H7 (cell line): ENCODE data around the gene STH. TPM values are rescaled to one million over a fixed set of nuclear protein-coding genes. Genes with fewer than 3 reads are reported as not detected.
A peak's percentile ranks its signal among the peaks of the same experiment; 100 is the strongest.

Experiments
- DNase-seq: peaks from one replicate; pipeline ENCODE4 v3.0.0; 2012
- H3K27me3 ChIP-seq: 2 replicates; pipeline ENCODE4 v1.6.0; 2011; ENCODE audit warnings: mild to moderate bottlenecking, low read length; ENCODE audit not compliant: control insufficient read depth, insufficient read depth
- H3K36me3 ChIP-seq: replicated peaks from 2 replicates; pipeline ENCODE4 v1.5.1; 2011; ENCODE audit warnings: low read length; ENCODE audit not compliant: control insufficient read depth, insufficient read depth
- H3K4me3 ChIP-seq: 2 replicates; pipeline ENCODE4 v1.5.1; 2011; ENCODE audit warnings: low read depth, mild to moderate bottlenecking, control low read depth, low read length, moderate library complexity; ENCODE audit not compliant: insufficient read depth
- total RNA-seq: library from RNA; depleted of rRNA; stranded (reverse); fragments of >200 nt; shearing (Covaris generic); gene quantifications from 2 replicates; pipeline ENCODE4 v1.2.3, GENCODE V29; 2014

STH gene
- total RNA-seq, 1 experiment from 2014 or later = not detected

- no peak for DNase-seq
- peaks cover 23% of the 10 kb centered on the region for H3K36me3 ChIP-seq
- H3K4me3 ChIP-seq = no peak overlapping the region
- no peaks in the 10 kb centered on the region for H3K27me3 ChIP-seq
Observed at GRCh38 chr17:46027976-46028325, 28.9 kb downstream of the STH start.

GRCh38 chr17:46028374-46028773 is 29.3 kb downstream of the STH start:
- no peak for DNase-seq
- no peak overlapping the region for H3K4me3 ChIP-seq
- H3K27me3 ChIP-seq = no peaks in the 10 kb centered on the region
- peaks cover 28% of the 10 kb centered on the region for H3K36me3 ChIP-seq

GRCh38 chr17:46028981-46029565 is 30.0 kb downstream of the STH start:
- DNase-seq = no peak
- Histone ChIP-seq H3K27me3 (no peaks in the 10 kb centered on the region), H3K36me3 (peaks cover 34% of the 10 kb centered on the region), H3K4me3 (no peak overlapping the region)

GRCh38 chr17:46029627-46030026 is 30.6 kb downstream of the STH start:
- Histone ChIP-seq H3K27me3 (no peaks in the 10 kb centered on the region), H3K36me3 (peaks cover 39% of the 10 kb centered on the region), H3K4me3 (no peak overlapping the region)
- DNase-seq = no peak

- no peaks in the 10 kb centered on the region for H3K27me3 ChIP-seq
- H3K4me3 ChIP-seq = no peak overlapping the region
- H3K36me3 ChIP-seq = peaks cover 48% of the 10 kb centered on the region
- no peak for DNase-seq
Observed at GRCh38 chr17:46030752-46031151, 31.7 kb downstream of the STH start.

GRCh38 chr17:46031440-46031839 is 32.4 kb downstream of the STH start:
- H3K27me3 ChIP-seq = no peaks in the 10 kb centered on the region
- no peak overlapping the region for H3K4me3 ChIP-seq
- no peak for DNase-seq
- peaks cover 46% of the 10 kb centered on the region for H3K36me3 ChIP-seq

- Histone ChIP-seq H3K27me3 (no peaks in the 10 kb centered on the region), H3K4me3 (no peak overlapping the region), H3K36me3 (peaks cover 49% of the 10 kb centered on the region)
- no peak for DNase-seq
Observed at GRCh38 chr17:46031920-46032319, 32.9 kb downstream of the STH start.

- DNase-seq = no peak
- H3K27me3 ChIP-seq = no peaks in the 10 kb centered on the region
- H3K36me3 ChIP-seq = peaks cover 56% of the 10 kb centered on the region
- no peak overlapping the region for H3K4me3 ChIP-seq
Observed at GRCh38 chr17:46032909-46033308, 33.9 kb downstream of the STH start.

GRCh38 chr17:46033392-46033791 is 34.3 kb downstream of the STH start:
- Histone ChIP-seq H3K36me3 (peaks cover 60% of the 10 kb centered on the region), H3K4me3 (no peak overlapping the region), H3K27me3 (no peaks in the 10 kb centered on the region)
- DNase-seq = no peak

- peak; percentile 32 for DNase-seq
- no peak overlapping the region for H3K4me3 ChIP-seq
- H3K36me3 ChIP-seq = peaks cover 73% of the 10 kb centered on the region
- H3K27me3 ChIP-seq = no peaks in the 10 kb centered on the region
Observed at GRCh38 chr17:46035112-46035818, 36.2 kb downstream of the STH start.

- Histone ChIP-seq H3K4me3 (no peak overlapping the region), H3K36me3 (peaks cover 71% of the 10 kb centered on the region)
Observed at GRCh38 chr17:46036491-46036890, 37.4 kb downstream of the STH start.

GRCh38 chr17:46037722-46038255 is 38.7 kb downstream of the STH start:
- H3K36me3 ChIP-seq = peaks cover 63% of the 10 kb centered on the region
- H3K4me3 ChIP-seq = no peak overlapping the region
- DNase-seq = no peak
- no peaks in the 10 kb centered on the region for H3K27me3 ChIP-seq

More at GRCh38 chr17:46036491-46036890, 37.4 kb downstream of the STH start:
- DNase-seq = no peak
- H3K27me3 ChIP-seq = no peaks in the 10 kb centered on the region

- H3K36me3 ChIP-seq = peaks cover 59% of the 10 kb centered on the region
- no peak for DNase-seq
- H3K27me3 ChIP-seq = no peaks in the 10 kb centered on the region
- no peak overlapping the region for H3K4me3 ChIP-seq
Observed at GRCh38 chr17:46038414-46038813, 39.4 kb downstream of the STH start.

GRCh38 chr17:46038937-46039336 is 39.9 kb downstream of the STH start:
- DNase-seq = no peak
- peaks cover 57% of the 10 kb centered on the region for H3K36me3 ChIP-seq
- H3K27me3 ChIP-seq = no peaks in the 10 kb centered on the region
- no peak overlapping the region for H3K4me3 ChIP-seq

- Histone ChIP-seq H3K4me3 (no peak overlapping the region), H3K27me3 (no peaks in the 10 kb centered on the region), H3K36me3 (peaks cover 50% of the 10 kb centered on the region)
- no peak for DNase-seq
Observed at GRCh38 chr17:46039592-46040186, 40.6 kb downstream of the STH start.
